Prostate gland (tissue), 2 donors: ENCODE results near the gene FBXL19.

ENCODE experiments used
- POLR2A ChIP-seq: fragments of 450-650 bp; IDR thresholded peaks from one replicate; pipeline ENCODE4 v1.6.1; 2016; ENCODE audit warnings: antibody characterized with exemption, mild to moderate bottlenecking
- TF ChIP-seq, protein P1 (sequence below), 4 experiments: fragments of 200-600 bp in 2 of 4; fragments of 450-650 bp in 2 of 4; sonication (generic) in 2 of 4; IDR thresholded peaks; 1 replicate in 3 of 4; 2 replicates in 1 of 4; pipeline ENCODE4 v1.5.1; 2016 to 2019; ENCODE audit warnings: antibody characterized with exemption in 4 of 4, mild to moderate bottlenecking in 2 of 4, moderate library complexity in 2 of 4

DNA sequence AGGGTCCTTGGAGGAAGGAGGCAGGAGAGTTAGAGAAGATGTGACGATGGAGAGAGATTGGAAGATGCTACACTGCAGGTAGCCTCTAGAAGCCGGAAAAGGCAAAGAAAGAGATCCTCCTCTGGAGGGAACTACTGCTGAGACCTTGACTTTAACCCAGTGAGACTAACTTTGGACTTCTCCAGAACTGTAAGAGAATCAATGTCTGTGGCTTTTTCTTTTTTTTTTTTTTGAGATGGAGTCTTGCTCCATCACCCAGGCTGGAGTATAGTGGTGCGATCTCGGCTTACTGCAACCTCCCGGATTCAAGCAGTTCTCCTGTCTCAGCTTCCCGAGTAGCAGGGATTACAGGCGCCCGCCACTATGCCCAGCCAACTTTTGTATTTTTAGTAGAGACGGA is 38.2 kb upstream of the FBXL19 start:
- TF ChIP-seq, protein P1, sequence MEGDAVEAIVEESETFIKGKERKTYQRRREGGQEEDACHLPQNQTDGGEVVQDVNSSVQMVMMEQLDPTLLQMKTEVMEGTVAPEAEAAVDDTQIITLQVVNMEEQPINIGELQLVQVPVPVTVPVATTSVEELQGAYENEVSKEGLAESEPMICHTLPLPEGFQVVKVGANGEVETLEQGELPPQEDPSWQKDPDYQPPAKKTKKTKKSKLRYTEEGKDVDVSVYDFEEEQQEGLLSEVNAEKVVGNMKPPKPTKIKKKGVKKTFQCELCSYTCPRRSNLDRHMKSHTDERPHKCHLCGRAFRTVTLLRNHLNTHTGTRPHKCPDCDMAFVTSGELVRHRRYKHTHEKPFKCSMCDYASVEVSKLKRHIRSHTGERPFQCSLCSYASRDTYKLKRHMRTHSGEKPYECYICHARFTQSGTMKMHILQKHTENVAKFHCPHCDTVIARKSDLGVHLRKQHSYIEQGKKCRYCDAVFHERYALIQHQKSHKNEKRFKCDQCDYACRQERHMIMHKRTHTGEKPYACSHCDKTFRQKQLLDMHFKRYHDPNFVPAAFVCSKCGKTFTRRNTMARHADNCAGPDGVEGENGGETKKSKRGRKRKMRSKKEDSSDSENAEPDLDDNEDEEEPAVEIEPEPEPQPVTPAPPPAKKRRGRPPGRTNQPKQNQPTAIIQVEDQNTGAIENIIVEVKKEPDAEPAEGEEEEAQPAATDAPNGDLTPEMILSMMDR (IDR thresholded peaks at IDR 0.05), result no peak
- TF ChIP-seq POLR2A, result no peak
